WTC11 (cell line): Measurements from ENCODE around the gene FBXO36.

Experiments
- ATF2 ChIP-seq: sonication (generic); formaldehyde crosslinking; IDR thresholded peaks from 2 replicates; pipeline ENCODE4 v1.8.1; 2022; ENCODE audit warnings: low read depth, missing genetic modification reagents, borderline replicate concordance
- ATF3 ChIP-seq: sonication (generic); formaldehyde crosslinking; conservative IDR thresholded peaks from 2 replicates; pipeline ENCODE4 v1.8.1; 2022; ENCODE audit warnings: mild to moderate bottlenecking, missing genetic modification reagents
- CTCF ChIP-seq: fragments of 200-600 bp; IDR thresholded peaks from 2 replicates; pipeline ENCODE4 v1.8.0; 2022; ENCODE audit warnings: antibody characterized with exemption
- MAX ChIP-seq: sonication (generic); formaldehyde crosslinking; IDR thresholded peaks from 2 replicates; pipeline ENCODE4 v1.8.0; 2022; ENCODE audit warnings: mild to moderate bottlenecking, missing genetic modification reagents
- NR2C2 ChIP-seq: sonication (generic); formaldehyde crosslinking; IDR thresholded peaks from 2 replicates; pipeline ENCODE4 v1.8.0; 2022; ENCODE audit warnings: mild to moderate bottlenecking, missing genetic modification reagents
- TCF7 ChIP-seq: sonication (generic); formaldehyde crosslinking; IDR thresholded peaks from 2 replicates; pipeline ENCODE4 v1.8.0; 2022; ENCODE audit warnings: mild to moderate bottlenecking, low read depth, missing genetic modification reagents, moderate library complexity
- USF2 ChIP-seq: sonication (generic); formaldehyde crosslinking; IDR thresholded peaks from 2 replicates; pipeline ENCODE4 v1.8.1; 2023; ENCODE audit warnings: mild to moderate bottlenecking, missing genetic modification reagents, moderate library complexity

GRCh38 chr2:229943770-229944449 lies 21.6 kb downstream of the FBXO36 start:
- TF ChIP-seq ATF2 (CRISPR knock-in tag) (no peak), MAX (no peak), USF2 (CRISPR knock-in tag) (no peak), ATF3 (no peak), TCF7 (CRISPR knock-in tag) (no peak), CTCF (no peak), NR2C2 (CRISPR knock-in tag) (no peak)
